Thyroid gland (tissue), 4 donors: ENCODE measurements around the gene CABP2.

Experiments used
- CTCF ChIP-seq, 6 experiments: fragments of 200-600 bp in 3 of 6; fragments of 450-650 bp in 3 of 6; sonication (generic) in 3 of 6; IDR thresholded peaks; one replicate each; pipeline ENCODE4 v1.5.1; 2016 to 2019; ENCODE audit warnings: antibody characterized with exemption in 6 of 6, mild to moderate bottlenecking in 2 of 6, inconsistent platforms in 1 of 6, moderate library complexity in 1 of 6
- POLR2A ChIP-seq, 2 donors: fragments of 450-650 bp; IDR thresholded peaks; one replicate each; pipeline ENCODE4 v1.6.1; 2017; ENCODE audit warnings: antibody characterized with exemption in 2 of 2, mild to moderate bottlenecking in 2 of 2, moderate library complexity in 1 of 2

- TF ChIP-seq POLR2A (IDR thresholded peaks at IDR 0.05) (no peak), CTCF (IDR thresholded peaks at IDR 0.05) (peak; percentile 49 to 85 (median 75))
Observed at GRCh38 chr11:67572747-67573419, 49.6 kb upstream of the CABP2 start.
